ENCODE data around the gene AGPAT3.

DNA sequence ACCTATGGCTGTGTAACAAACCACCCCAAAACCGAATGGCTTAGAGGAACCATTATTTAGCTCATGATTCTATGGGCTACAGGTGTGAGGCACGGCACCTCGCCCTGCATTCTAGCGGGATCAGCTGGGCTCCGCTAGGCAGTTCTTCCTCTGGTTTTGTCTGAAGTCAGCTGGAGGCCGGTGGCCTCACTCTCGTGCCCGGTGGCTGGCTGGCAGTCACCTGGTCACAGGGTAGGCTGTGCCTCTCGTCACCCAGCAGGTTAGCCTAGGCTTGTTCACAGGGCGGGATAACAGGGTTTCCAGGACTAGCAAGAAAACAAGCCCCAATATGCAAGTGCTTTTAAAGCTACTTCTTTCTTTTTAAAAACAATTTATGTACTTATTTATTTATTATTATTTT lies 16.3 kb upstream of the AGPAT3 start:
- TF ChIP-seq, protein P1, sequence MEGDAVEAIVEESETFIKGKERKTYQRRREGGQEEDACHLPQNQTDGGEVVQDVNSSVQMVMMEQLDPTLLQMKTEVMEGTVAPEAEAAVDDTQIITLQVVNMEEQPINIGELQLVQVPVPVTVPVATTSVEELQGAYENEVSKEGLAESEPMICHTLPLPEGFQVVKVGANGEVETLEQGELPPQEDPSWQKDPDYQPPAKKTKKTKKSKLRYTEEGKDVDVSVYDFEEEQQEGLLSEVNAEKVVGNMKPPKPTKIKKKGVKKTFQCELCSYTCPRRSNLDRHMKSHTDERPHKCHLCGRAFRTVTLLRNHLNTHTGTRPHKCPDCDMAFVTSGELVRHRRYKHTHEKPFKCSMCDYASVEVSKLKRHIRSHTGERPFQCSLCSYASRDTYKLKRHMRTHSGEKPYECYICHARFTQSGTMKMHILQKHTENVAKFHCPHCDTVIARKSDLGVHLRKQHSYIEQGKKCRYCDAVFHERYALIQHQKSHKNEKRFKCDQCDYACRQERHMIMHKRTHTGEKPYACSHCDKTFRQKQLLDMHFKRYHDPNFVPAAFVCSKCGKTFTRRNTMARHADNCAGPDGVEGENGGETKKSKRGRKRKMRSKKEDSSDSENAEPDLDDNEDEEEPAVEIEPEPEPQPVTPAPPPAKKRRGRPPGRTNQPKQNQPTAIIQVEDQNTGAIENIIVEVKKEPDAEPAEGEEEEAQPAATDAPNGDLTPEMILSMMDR (IDR thresholded peaks at IDR 0.05) = no peak
- TF ChIP-seq POLR2A (IDR thresholded peaks at IDR 0.05) = no peak
